Astrocyte (in vitro differentiated cells and primary cell): ENCODE data around the gene EPS15. TPM values are rescaled to one million over a fixed set of nuclear protein-coding genes. Genes with fewer than 3 reads are reported as not detected.

Experiments used
- DNase-seq: peaks from one replicate; pipeline ENCODE4 v3.0.0-alpha.2; 2010; ENCODE audit warnings: low read depth
- FAIRE-seq: peaks from 2 replicates; lab custom pipeline; 2011; peaks lifted over from hg19 to GRCh38; lab: Jason Lieb, UNC
- H2AFZ ChIP-seq: 2 replicates; pipeline ENCODE4 v1.6.0; 2012; ENCODE audit warnings: low read depth, low read length, inconsistent platforms
- H3K27ac ChIP-seq: 2 replicates; pipeline ENCODE4 v1.5.1; 2011; ENCODE audit warnings: low read depth, low read length, inconsistent platforms
- H3K27me3 ChIP-seq: 2 replicates; pipeline ENCODE4 v1.6.0; 2011; ENCODE audit warnings: low read length, inconsistent platforms; ENCODE audit not compliant: insufficient read depth
- H3K36me3 ChIP-seq: 2 replicates; pipeline ENCODE4 v1.5.1; 2011; ENCODE audit warnings: low read length, inconsistent platforms; ENCODE audit not compliant: insufficient read depth
- H3K4me1 ChIP-seq: 2 replicates; pipeline ENCODE4 v1.5.1; 2011; ENCODE audit warnings: low read length, inconsistent platforms; ENCODE audit not compliant: insufficient read depth
- H3K4me2 ChIP-seq: 2 replicates; pipeline ENCODE4 v1.6.0; 2012; ENCODE audit warnings: low read length, inconsistent platforms
- H3K4me3 ChIP-seq: 2 replicates; pipeline ENCODE4 v1.5.1; 2011; ENCODE audit warnings: low read depth, mild to moderate bottlenecking, low read length, inconsistent platforms; ENCODE audit not compliant: insufficient read depth
- H3K79me2 ChIP-seq: 2 replicates; pipeline ENCODE4 v1.6.0; 2012; ENCODE audit warnings: mild to moderate bottlenecking, low read length, inconsistent platforms; ENCODE audit not compliant: insufficient read depth
- H3K9ac ChIP-seq: 2 replicates; pipeline ENCODE4 v1.6.0; 2012; ENCODE audit warnings: mild to moderate bottlenecking, low read length, inconsistent platforms
- H3K9me3 ChIP-seq: 2 replicates; pipeline ENCODE4 v1.5.1; 2012; ENCODE audit warnings: low read depth, mild to moderate bottlenecking, low read length, inconsistent platforms; ENCODE audit not compliant: insufficient read depth
- H4K20me1 ChIP-seq: 2 replicates; pipeline ENCODE4 v1.6.0; 2012; ENCODE audit warnings: low read length, inconsistent platforms; ENCODE audit not compliant: insufficient read depth
- H3K27ac Mint-ChIP-seq: one replicate; pipeline ENCODE4 v1.8.0; 2021; ENCODE audit warnings: mild to moderate bottlenecking, mixed read lengths; ENCODE audit not compliant: unreplicated experiment
- H3K27me3 Mint-ChIP-seq: one replicate; pipeline ENCODE4 v1.8.0; 2021; ENCODE audit warnings: low read depth, mixed read lengths; ENCODE audit not compliant: unreplicated experiment
- H3K36me3 Mint-ChIP-seq: one replicate; pipeline ENCODE4 v1.8.0; 2021; ENCODE audit warnings: low read depth, mixed read lengths; ENCODE audit not compliant: unreplicated experiment
- H3K4me1 Mint-ChIP-seq: one replicate; pipeline ENCODE4 v1.8.0; 2021; ENCODE audit warnings: low read depth, mixed read lengths; ENCODE audit not compliant: unreplicated experiment
- H3K4me3 Mint-ChIP-seq: one replicate; pipeline ENCODE4 v1.8.0; 2021; ENCODE audit warnings: mild to moderate bottlenecking, moderate library complexity, mixed read lengths; ENCODE audit not compliant: unreplicated experiment
- H3K9me3 Mint-ChIP-seq: one replicate; pipeline ENCODE4 v1.8.0; 2021; ENCODE audit warnings: mild to moderate bottlenecking, mixed read lengths; ENCODE audit not compliant: unreplicated experiment
- EZH2 ChIP-seq: IDR thresholded peaks from 2 replicates; pipeline ENCODE4 v1.6.1; 2012; ENCODE audit warnings: mild to moderate bottlenecking, low read length, inconsistent platforms; ENCODE audit not compliant: insufficient read depth
- total RNA-seq: library from RNA; stranded (reverse); gene quantifications from 2 replicates; pipeline ENCODE4 v1.2.1, GENCODE V29; 2021
- TF ChIP-seq, protein P1 (sequence below): IDR thresholded peaks from 2 replicates; pipeline ENCODE4 v1.5.1; 2011; ENCODE audit warnings: low read depth, mild to moderate bottlenecking, inconsistent platforms, low read length, moderate library complexity; ENCODE audit not compliant: insufficient read depth

EPS15 gene
- total RNA-seq, 1 donor from 2014 or later = 70.6 TPM

DNA sequence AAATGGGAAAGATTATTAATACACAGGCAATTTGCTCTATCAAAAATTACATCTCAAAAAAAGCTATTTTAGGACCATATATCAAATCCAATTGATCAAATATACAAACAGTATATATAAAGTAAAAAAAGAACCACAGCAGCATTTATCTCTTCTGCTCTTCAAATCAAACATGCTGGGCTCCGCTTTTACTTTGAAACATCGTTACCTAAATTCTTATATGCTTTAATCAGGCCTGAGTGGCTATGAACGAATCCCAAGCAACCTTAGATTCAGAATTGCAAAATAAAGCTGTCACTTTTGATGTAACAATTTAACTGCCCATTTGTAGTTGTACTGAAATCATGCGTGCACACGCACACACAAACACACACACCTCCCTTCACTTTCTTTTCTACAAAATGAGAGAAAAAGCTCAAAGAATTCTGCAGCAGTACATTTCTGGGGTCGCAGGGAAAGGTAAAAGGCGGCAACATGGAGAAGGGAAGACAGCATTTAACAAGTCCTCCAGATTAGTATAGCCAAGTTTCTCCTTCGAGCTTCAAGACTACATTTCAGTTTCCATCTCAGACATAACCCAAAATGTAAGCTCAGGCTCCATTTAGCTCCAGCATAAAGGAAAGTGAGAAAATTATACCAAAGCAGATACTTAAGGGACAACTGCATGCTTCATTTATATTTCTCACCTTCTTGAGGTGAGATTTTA lies 96.5 kb downstream of the EPS15 start:
- Histone ChIP-seq H4K20me1 (no peaks in the 10 kb centered on the region), H3K27ac (no peak overlapping the region), H3K4me2 (no peak overlapping the region), H3K4me1 (peaks cover 11% of the 10 kb centered on the region), H3K79me2 (no peaks in the 10 kb centered on the region), H3K9ac (no peak overlapping the region), H3K36me3 (no peaks in the 10 kb centered on the region), H2AFZ (no peak overlapping the region), H3K9me3 (no peaks in the 10 kb centered on the region), H3K27me3 (no peaks in the 10 kb centered on the region), H3K4me3 (no peak overlapping the region)
- DNase-seq (no peak), FAIRE-seq (no peak)
- Mint-ChIP-seq H3K9me3 (peaks cover 2% of the 10 kb centered on the region), H3K4me1 (peaks cover 38% of the 10 kb centered on the region), H3K27me3 (no peaks in the 10 kb centered on the region), H3K4me3 (peak overlapping the region; percentile 88), H3K36me3 (peaks cover 6% of the 10 kb centered on the region), H3K27ac (peak overlapping the region; percentile 77)
- TF ChIP-seq EZH2 = no peak
- TF ChIP-seq, protein P1, sequence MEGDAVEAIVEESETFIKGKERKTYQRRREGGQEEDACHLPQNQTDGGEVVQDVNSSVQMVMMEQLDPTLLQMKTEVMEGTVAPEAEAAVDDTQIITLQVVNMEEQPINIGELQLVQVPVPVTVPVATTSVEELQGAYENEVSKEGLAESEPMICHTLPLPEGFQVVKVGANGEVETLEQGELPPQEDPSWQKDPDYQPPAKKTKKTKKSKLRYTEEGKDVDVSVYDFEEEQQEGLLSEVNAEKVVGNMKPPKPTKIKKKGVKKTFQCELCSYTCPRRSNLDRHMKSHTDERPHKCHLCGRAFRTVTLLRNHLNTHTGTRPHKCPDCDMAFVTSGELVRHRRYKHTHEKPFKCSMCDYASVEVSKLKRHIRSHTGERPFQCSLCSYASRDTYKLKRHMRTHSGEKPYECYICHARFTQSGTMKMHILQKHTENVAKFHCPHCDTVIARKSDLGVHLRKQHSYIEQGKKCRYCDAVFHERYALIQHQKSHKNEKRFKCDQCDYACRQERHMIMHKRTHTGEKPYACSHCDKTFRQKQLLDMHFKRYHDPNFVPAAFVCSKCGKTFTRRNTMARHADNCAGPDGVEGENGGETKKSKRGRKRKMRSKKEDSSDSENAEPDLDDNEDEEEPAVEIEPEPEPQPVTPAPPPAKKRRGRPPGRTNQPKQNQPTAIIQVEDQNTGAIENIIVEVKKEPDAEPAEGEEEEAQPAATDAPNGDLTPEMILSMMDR = no peak

DNA sequence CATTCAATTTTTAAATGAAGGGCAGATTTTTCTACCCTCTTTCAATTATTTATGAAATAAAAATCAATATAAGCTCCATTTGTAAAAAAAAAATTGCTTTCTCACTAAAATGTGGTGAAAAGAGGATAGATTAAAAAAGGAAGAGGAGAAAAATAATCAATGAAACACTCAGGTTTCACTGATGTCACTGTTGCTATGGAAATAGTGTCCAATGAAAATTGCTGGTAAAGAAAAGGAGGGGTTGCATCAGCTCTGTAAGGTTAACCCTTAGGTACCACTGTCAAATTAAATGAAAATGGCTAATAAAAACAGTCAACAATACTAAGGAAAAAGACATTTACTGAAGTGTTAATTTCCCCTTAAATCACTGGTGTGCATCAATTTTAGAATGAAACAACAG lies 97.1 kb downstream of the EPS15 start:
- Mint-ChIP-seq H3K27ac (peak overlapping the region; percentile 77), H3K27me3 (no peaks in the 10 kb centered on the region), H3K4me1 (peaks cover 43% of the 10 kb centered on the region), H3K36me3 (peaks cover 2% of the 10 kb centered on the region), H3K4me3 (peak overlapping the region; percentile 88), H3K9me3 (no peaks in the 10 kb centered on the region)
- Histone ChIP-seq H3K9me3 (no peaks in the 10 kb centered on the region), H3K27me3 (no peaks in the 10 kb centered on the region), H3K4me2 (no peak overlapping the region), H3K4me1 (peaks cover 11% of the 10 kb centered on the region), H4K20me1 (no peaks in the 10 kb centered on the region), H3K9ac (no peak overlapping the region), H3K36me3 (no peaks in the 10 kb centered on the region), H3K27ac (no peak overlapping the region), H2AFZ (no peak overlapping the region), H3K79me2 (no peaks in the 10 kb centered on the region), H3K4me3 (no peak overlapping the region)
- TF ChIP-seq, protein P1 = no peak
- TF ChIP-seq EZH2 = no peak
- DNase-seq (peak; percentile 58), FAIRE-seq (peak; percentile 74)
